Skin epidermis (tissue), 12 donors: ENCODE measurements around the gene LPP.

Experiments
- H3K27ac ChIP-seq, 21 experiments: fragments of 200-600 bp; sonication (generic) in 11 of 21; one replicate each; pipeline ENCODE4 v1.5.0; 2020; ENCODE audit warnings: mild to moderate bottlenecking in 3 of 21, inconsistent platforms in 2 of 21, moderate library complexity in 2 of 21
- H3K4me3 ChIP-seq, 7 experiments: fragments of 200-600 bp; sonication (generic) in 2 of 7; one replicate each; pipeline ENCODE4 v1.5.0; 2020; ENCODE audit warnings: inconsistent platforms in 2 of 7, mild to moderate bottlenecking in 2 of 7, moderate library complexity in 1 of 7

LPP gene

GRCh38 chr3:188284455-188285212 lies 130.7 kb downstream of the LPP start:
- Histone ChIP-seq H3K27ac (peak overlapping the region in 2 of 21 experiments; percentile 31 to 51), H3K4me3 (no peak overlapping the region)

GRCh38 chr3:188286087-188286513 lies 132.1 kb downstream of the LPP start:
- Histone ChIP-seq H3K4me3 (no peak overlapping the region), H3K27ac (peak overlapping the region in 9 of 21 experiments; percentile 20 to 74 (median 51))

GRCh38 chr3:188287339-188287738 lies 133.4 kb downstream of the LPP start:
- Histone ChIP-seq H3K27ac (peak overlapping the region in 5 of 21 experiments; percentile 5 to 70 (median 25)), H3K4me3 (no peak overlapping the region)

GRCh38 chr3:188287762-188288505 lies 134.0 kb downstream of the LPP start:
- H3K4me3 ChIP-seq = no peak overlapping the region
- H3K27ac ChIP-seq = peak overlapping the region in 1 of 21 experiments; percentile 21

GRCh38 chr3:188292251-188292650 lies 138.3 kb downstream of the LPP start:
- no peak overlapping the region for H3K27ac ChIP-seq
- no peak overlapping the region for H3K4me3 ChIP-seq

GRCh38 chr3:188292827-188293226 lies 138.9 kb downstream of the LPP start:
- Histone ChIP-seq H3K4me3 (no peak overlapping the region), H3K27ac (no peak overlapping the region)

- H3K4me3 ChIP-seq = no peak overlapping the region
- H3K27ac ChIP-seq = peak overlapping the region in 3 of 21 experiments; percentile 43 to 74 (median 49)
Observed at GRCh38 chr3:188294113-188294512, 140.2 kb downstream of the LPP start.

GRCh38 chr3:188294823-188295487 lies 141.0 kb downstream of the LPP start:
- no peak overlapping the region for H3K4me3 ChIP-seq

GRCh38 chr3:188295876-188296275 lies 141.9 kb downstream of the LPP start:
- peak overlapping the region in 11 of 21 experiments; percentile 7 to 82 (median 43) for H3K27ac ChIP-seq

More at GRCh38 chr3:188294823-188295487, 141.0 kb downstream of the LPP start:
- H3K27ac ChIP-seq = peak overlapping the region in 13 of 21 experiments; percentile 1 to 82 (median 49)

GRCh38 chr3:188296761-188297612 lies 143.0 kb downstream of the LPP start:
- H3K27ac ChIP-seq = peak overlapping the region in 3 of 21 experiments; percentile 30 to 82 (median 49)

More at GRCh38 chr3:188295876-188296275, 141.9 kb downstream of the LPP start:
- H3K4me3 ChIP-seq = no peak overlapping the region

GRCh38 chr3:188298585-188298984 lies 144.6 kb downstream of the LPP start:
- peak overlapping the region in 3 of 21 experiments; percentile 18 to 29 (median 24) for H3K27ac ChIP-seq
- no peak overlapping the region for H3K4me3 ChIP-seq

More at GRCh38 chr3:188296761-188297612, 143.0 kb downstream of the LPP start:
- no peak overlapping the region for H3K4me3 ChIP-seq

GRCh38 chr3:188299068-188299467 lies 145.1 kb downstream of the LPP start:
- Histone ChIP-seq H3K4me3 (no peak overlapping the region), H3K27ac (peak overlapping the region in 2 of 21 experiments; percentile 18 to 24)

GRCh38 chr3:188299708-188300107 lies 145.8 kb downstream of the LPP start:
- Histone ChIP-seq H3K27ac (peak overlapping the region in 1 of 21 experiments; percentile 20), H3K4me3 (no peak overlapping the region)

GRCh38 chr3:188301147-188301546 lies 147.2 kb downstream of the LPP start:
- H3K27ac ChIP-seq = no peak overlapping the region
- no peak overlapping the region for H3K4me3 ChIP-seq

GRCh38 chr3:188303286-188303799 lies 149.4 kb downstream of the LPP start:
- H3K27ac ChIP-seq = no peak overlapping the region

GRCh38 chr3:188303823-188304222 lies 149.9 kb downstream of the LPP start:
- no peak overlapping the region for H3K4me3 ChIP-seq
- no peak overlapping the region for H3K27ac ChIP-seq

More at GRCh38 chr3:188303286-188303799, 149.4 kb downstream of the LPP start:
- no peak overlapping the region for H3K4me3 ChIP-seq

- H3K27ac ChIP-seq = no peak overlapping the region
- no peak overlapping the region for H3K4me3 ChIP-seq
Observed at GRCh38 chr3:188304501-188304900, 150.5 kb downstream of the LPP start.

- H3K4me3 ChIP-seq = no peak overlapping the region
- H3K27ac ChIP-seq = no peak overlapping the region
Observed at GRCh38 chr3:188305220-188305619, 151.3 kb downstream of the LPP start.
